MCF 10A (cell line): Measurements from ENCODE around the gene SYT17. TPM values are rescaled to one million over a fixed set of nuclear protein-coding genes. Genes with fewer than 3 reads are reported as not detected.
A peak's percentile ranks its signal among the peaks of the same experiment; 100 is the strongest.

ENCODE experiments used
- BruUV-seq: library from RNA; stranded (reverse); fragments of 400-500 nt; replicated peaks from 2 replicates; lab custom pipeline; 2021; lab: Mats Ljungman, UMichigan
- CTCF ChIA-PET: fragments of 300-600 bp; sonication (Branson Sonifier 250); formaldehyde crosslinking; extraction: SDS; loops from one replicate; lab custom pipeline; 2021; ENCODE audit warnings: antibody characterized with exemption, inconsistent platforms; lab: Yijun Ruan, JAX
- POLR2A ChIA-PET: fragments of 300-600, 350-650 bp; sonication (Branson Sonifier 250); formaldehyde crosslinking; extraction: SDS; loops from one replicate; lab custom pipeline; 2020; ENCODE audit warnings: antibody characterized with exemption, inconsistent platforms; lab: Yijun Ruan, JAX
- DNase-seq: peaks from one replicate; pipeline ENCODE4 v3.0.0-alpha.2; 2018; ENCODE audit not compliant: unreplicated experiment
- H3K27ac Mint-ChIP-seq: one replicate; pipeline ENCODE4 v1.8.0; 2022; ENCODE audit warnings: mild to moderate bottlenecking, low read depth, mixed read lengths; ENCODE audit not compliant: unreplicated experiment
- H3K27me3 Mint-ChIP-seq: one replicate; pipeline ENCODE4 v1.8.0; 2022; ENCODE audit warnings: mixed read lengths; ENCODE audit not compliant: insufficient read depth, unreplicated experiment
- H3K36me3 Mint-ChIP-seq: one replicate; pipeline ENCODE4 v1.8.0; 2022; ENCODE audit warnings: mild to moderate bottlenecking, moderate library complexity, mixed read lengths; ENCODE audit not compliant: insufficient read depth, unreplicated experiment
- H3K4me1 Mint-ChIP-seq: one replicate; pipeline ENCODE4 v1.8.0; 2022; ENCODE audit warnings: mixed read lengths; ENCODE audit not compliant: insufficient read depth, unreplicated experiment
- H3K4me3 Mint-ChIP-seq: one replicate; pipeline ENCODE4 v1.8.0; 2022; ENCODE audit warnings: mild to moderate bottlenecking, moderate library complexity, mixed read lengths; ENCODE audit not compliant: unreplicated experiment
- H3K9me3 Mint-ChIP-seq: one replicate; pipeline ENCODE4 v1.8.0; 2022; ENCODE audit warnings: mixed read lengths; ENCODE audit not compliant: unreplicated experiment
- CTCF ChIP-seq: fragments of 200-600 bp; IDR thresholded peaks from one replicate; pipeline ENCODE4 v1.8.0; 2022; ENCODE audit warnings: antibody characterized with exemption, mild to moderate bottlenecking; ENCODE audit not compliant: unreplicated experiment
- intact Hi-C: fragments of 100-400 bp; cut with micrococcal nuclease; formaldehyde crosslinking; loops from 2 replicates; pipeline ENCODE4 v1.14.1; 2022
- total RNA-seq: library from RNA; stranded (reverse); gene quantifications from 2 replicates; pipeline ENCODE4 v1.2.3, GENCODE V29; 2022

The SYT17 gene
- total RNA-seq, 1 experiment from 2014 or later = not detected

- POLR2A ChIA-PET = no interaction called here
- Mint-ChIP-seq H3K36me3 (no peaks in the 10 kb centered on the region), H3K27me3 (peaks cover 3% of the 10 kb centered on the region), H3K4me3 (no peak overlapping the region), H3K27ac (no peak overlapping the region), H3K4me1 (no peaks in the 10 kb centered on the region), H3K9me3 (no peaks in the 10 kb centered on the region)
- TF ChIP-seq CTCF = no peak
- intact Hi-C loops = no loop called here
- no peak for DNase-seq
- no TSS peak for BruUV-seq
- CTCF ChIA-PET = interaction anchor here (0.9 kb wide), 2 partner anchors 77 to 338 kb away, joined by 3 to 5 read pairs; no protein-coding TSS in a partner anchor
Observed at GRCh38 chr16:19164285-19164684, 3.8 kb upstream of the SYT17 start.

DNA sequence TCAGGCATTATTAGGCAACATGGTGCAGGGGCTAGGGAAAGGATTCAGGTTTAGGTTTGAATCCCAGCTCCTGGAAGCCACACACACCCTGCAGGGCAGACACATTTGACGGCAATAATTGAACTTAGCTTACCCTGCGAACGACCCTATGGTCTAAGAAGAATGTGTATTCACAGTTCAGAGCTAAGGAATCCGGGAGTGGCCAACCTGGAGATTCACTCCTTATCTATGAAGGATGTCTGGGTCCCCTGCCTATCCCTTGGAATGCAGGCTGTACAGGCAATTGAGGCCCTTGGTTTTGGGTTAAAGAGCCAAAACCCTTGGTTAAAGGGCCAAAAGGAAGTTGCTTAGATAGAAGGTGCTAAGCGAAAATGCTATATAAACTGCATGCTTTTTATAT is 2.9 kb upstream of the SYT17 start:
- intact Hi-C loops = loop anchor here (5.0 kb wide), 1 partner anchor 337 kb away; no protein-coding TSS in a partner anchor
- Mint-ChIP-seq H3K4me3 (no peak overlapping the region), H3K4me1 (no peaks in the 10 kb centered on the region), H3K27me3 (peaks cover 11% of the 10 kb centered on the region), H3K36me3 (no peaks in the 10 kb centered on the region), H3K27ac (no peak overlapping the region), H3K9me3 (no peaks in the 10 kb centered on the region)
- ChIA-PET CTCF (interaction anchor here (0.8 to 0.9 kb wide), 2 partner anchors 200 to 337 kb away, joined by 3 read pairs; no protein-coding TSS in a partner anchor), POLR2A (no interaction called here)
- no TSS peak for BruUV-seq
- no peak for TF ChIP-seq CTCF
- DNase-seq = no peak

GRCh38 chr16:19166500-19166899 is 1.5 kb upstream of the SYT17 start:
- H3K27me3 Mint-ChIP-seq = peaks cover 19% of the 10 kb centered on the region

More at GRCh38 chr16:19166500-19166899, 1.5 kb upstream of the SYT17 start:
- H3K27ac Mint-ChIP-seq = no peak overlapping the region
- DNase-seq = peak; percentile 32
- BruUV-seq = no TSS peak
- POLR2A ChIA-PET = no interaction called here
- CTCF ChIA-PET = interaction anchor here (0.7 to 1.8 kb wide), 3 partner anchors 38 to 81 kb away, joined by 3 to 8 read pairs (median 4); no protein-coding TSS in a partner anchor
- no peaks in the 10 kb centered on the region for H3K36me3 Mint-ChIP-seq
- no peak for TF ChIP-seq CTCF
- H3K9me3 Mint-ChIP-seq = no peaks in the 10 kb centered on the region
- no peak overlapping the region for H3K4me3 Mint-ChIP-seq
- intact Hi-C loops = loop anchor here (1.0 to 5.0 kb wide), 2 partner anchors 80 to 336 kb away; no protein-coding TSS in a partner anchor
- no peaks in the 10 kb centered on the region for H3K4me1 Mint-ChIP-seq
